Uterus (tissue), 2 donors: Measurements from ENCODE around the gene RBM45.

Experiments used
- POLR2A ChIP-seq, 2 donors: fragments of 450-650 bp; IDR thresholded peaks; one replicate each; pipeline ENCODE4 v1.6.1; 2016; ENCODE audit warnings: antibody characterized with exemption in 2 of 2, mild to moderate bottlenecking in 1 of 2, moderate library complexity in 1 of 2
- TF ChIP-seq, protein P1 (sequence below), 4 experiments: fragments of 200-600 bp in 2 of 4; fragments of 450-650 bp in 2 of 4; sonication (generic) in 2 of 4; IDR thresholded peaks; one replicate each; pipeline ENCODE4 v1.5.1; 2016 to 2019; ENCODE audit warnings: antibody characterized with exemption in 4 of 4, mild to moderate bottlenecking in 2 of 4, moderate library complexity in 1 of 4

DNA sequence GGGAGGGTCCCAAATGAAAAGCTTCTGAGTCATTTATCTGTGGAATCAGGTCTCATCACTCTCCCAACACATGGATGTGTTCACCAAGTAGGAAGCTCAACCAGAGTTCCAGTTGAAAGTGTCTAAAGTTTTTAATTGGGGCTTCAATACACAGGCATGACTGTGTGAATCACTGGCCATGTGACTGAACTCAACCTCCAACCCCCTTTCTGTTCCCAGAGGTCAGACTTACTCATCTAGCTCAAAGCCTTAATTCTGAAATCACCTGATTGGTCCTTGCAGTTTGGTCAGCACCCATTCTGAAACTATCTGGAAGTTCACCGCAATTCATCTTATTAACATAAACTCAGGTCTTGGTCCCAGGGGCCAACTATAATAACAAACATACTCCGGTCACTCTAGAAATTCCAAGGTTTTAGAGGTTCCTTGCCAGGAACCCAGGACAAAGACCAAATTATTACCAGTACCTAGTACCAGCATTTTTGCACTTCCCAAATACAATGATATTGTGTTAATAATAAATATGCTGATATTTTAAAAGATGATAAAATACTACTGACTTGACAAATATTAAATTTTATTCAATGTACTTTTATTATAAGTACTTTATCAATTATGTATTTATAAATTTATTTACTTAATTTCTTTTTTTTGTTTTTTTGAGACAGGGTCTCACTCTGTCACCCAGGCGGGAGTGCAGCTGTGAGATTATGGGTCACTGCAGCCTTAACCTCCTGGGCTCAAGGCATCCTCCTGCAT, 10.7 kb upstream of the RBM45 start:
- TF ChIP-seq POLR2A (IDR thresholded peaks at IDR 0.05): no peak
- TF ChIP-seq, protein P1, sequence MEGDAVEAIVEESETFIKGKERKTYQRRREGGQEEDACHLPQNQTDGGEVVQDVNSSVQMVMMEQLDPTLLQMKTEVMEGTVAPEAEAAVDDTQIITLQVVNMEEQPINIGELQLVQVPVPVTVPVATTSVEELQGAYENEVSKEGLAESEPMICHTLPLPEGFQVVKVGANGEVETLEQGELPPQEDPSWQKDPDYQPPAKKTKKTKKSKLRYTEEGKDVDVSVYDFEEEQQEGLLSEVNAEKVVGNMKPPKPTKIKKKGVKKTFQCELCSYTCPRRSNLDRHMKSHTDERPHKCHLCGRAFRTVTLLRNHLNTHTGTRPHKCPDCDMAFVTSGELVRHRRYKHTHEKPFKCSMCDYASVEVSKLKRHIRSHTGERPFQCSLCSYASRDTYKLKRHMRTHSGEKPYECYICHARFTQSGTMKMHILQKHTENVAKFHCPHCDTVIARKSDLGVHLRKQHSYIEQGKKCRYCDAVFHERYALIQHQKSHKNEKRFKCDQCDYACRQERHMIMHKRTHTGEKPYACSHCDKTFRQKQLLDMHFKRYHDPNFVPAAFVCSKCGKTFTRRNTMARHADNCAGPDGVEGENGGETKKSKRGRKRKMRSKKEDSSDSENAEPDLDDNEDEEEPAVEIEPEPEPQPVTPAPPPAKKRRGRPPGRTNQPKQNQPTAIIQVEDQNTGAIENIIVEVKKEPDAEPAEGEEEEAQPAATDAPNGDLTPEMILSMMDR (IDR thresholded peaks at IDR 0.05): no peak
